GM10248 (cell line): ENCODE measurements around the gene GPHN.

Experiments
- CTCF ChIA-PET: fragments of 300-600 bp; sonication (Branson Sonifier 250); formaldehyde crosslinking; extraction: SDS; loops from one replicate; lab custom pipeline; 2021; ENCODE audit warnings: antibody characterized with exemption; lab: Yijun Ruan, JAX
- POLR2A ChIA-PET: fragments of 350-650 bp; sonication (Branson Sonifier 250); formaldehyde crosslinking; extraction: SDS; loops from one replicate; lab custom pipeline; 2020; ENCODE audit warnings: antibody characterized with exemption; lab: Yijun Ruan, JAX
- DNase-seq: peaks from one replicate; pipeline ENCODE4 v3.0.0; 2012; ENCODE audit errors: extremely low spot score
- CTCF ChIP-seq: IDR thresholded peaks from 2 replicates; pipeline ENCODE4 v1.5.1; 2012; ENCODE audit warnings: mild to moderate bottlenecking, low read depth; ENCODE audit errors: extremely low read depth, missing control alignments, control extremely low read depth

GPHN gene

GRCh38 chr14:66600416-66600815 lies 92.5 kb downstream of the GPHN start:
- ChIA-PET POLR2A (no interaction called here), CTCF (no interaction called here)
- no peak for DNase-seq
- no peak for TF ChIP-seq CTCF

GRCh38 chr14:66601932-66602578 lies 94.1 kb downstream of the GPHN start:
- no peak for TF ChIP-seq CTCF
- DNase-seq = no peak
- CTCF ChIA-PET = no interaction called here
- POLR2A ChIA-PET = no interaction called here

- ChIA-PET POLR2A (no interaction called here), CTCF (no interaction called here)
- no peak for DNase-seq
- TF ChIP-seq CTCF = no peak
Observed at GRCh38 chr14:66603945-66604344, 96.0 kb downstream of the GPHN start.

GRCh38 chr14:66606826-66607225 lies 98.9 kb downstream of the GPHN start:
- ChIA-PET CTCF (no interaction called here), POLR2A (no interaction called here)
- no peak for DNase-seq
- TF ChIP-seq CTCF = no peak

GRCh38 chr14:66610154-66610563 lies 102.2 kb downstream of the GPHN start:
- ChIA-PET CTCF (interaction anchor here (1.5 kb wide), 1 partner anchor 363 kb away, joined by 3 read pairs; no protein-coding TSS in a partner anchor), POLR2A (no interaction called here)
- TF ChIP-seq CTCF = no peak
- DNase-seq = no peak

GRCh38 chr14:66613344-66613743 lies 105.4 kb downstream of the GPHN start:
- ChIA-PET POLR2A (no interaction called here), CTCF (interaction anchor here (1.8 kb wide), 1 partner anchor 11 kb away, joined by 5 read pairs; no protein-coding TSS in a partner anchor)
- no peak for TF ChIP-seq CTCF
- DNase-seq = no peak
